IPS-11a (cell line): ENCODE data around the gene MARF1.
A peak's percentile ranks its signal among the peaks of the same experiment; 100 is the strongest.
"Not testable (repeated sequence)": the region's sequence is repeated elsewhere in the genome, so short reads cannot be mapped to it uniquely, and the experiment has no call there.

Experiments
- H3K4me3 ChIP-seq: one replicate; pipeline ENCODE4 v1.5.1; 2013; ENCODE audit warnings: low read depth, low read length, control low read depth

MARF1 gene

GRCh38 chr16:15643048-15643945, at the start of gene MARF1:
Gene MARF1, minus strand, starts transcription at chr16:15643154. Its CDS starts 3,921 bp downstream, at chr16:15639233.
- peak within 1 kb of the TSS; percentile 87 for H3K4me3 ChIP-seq

DNA sequence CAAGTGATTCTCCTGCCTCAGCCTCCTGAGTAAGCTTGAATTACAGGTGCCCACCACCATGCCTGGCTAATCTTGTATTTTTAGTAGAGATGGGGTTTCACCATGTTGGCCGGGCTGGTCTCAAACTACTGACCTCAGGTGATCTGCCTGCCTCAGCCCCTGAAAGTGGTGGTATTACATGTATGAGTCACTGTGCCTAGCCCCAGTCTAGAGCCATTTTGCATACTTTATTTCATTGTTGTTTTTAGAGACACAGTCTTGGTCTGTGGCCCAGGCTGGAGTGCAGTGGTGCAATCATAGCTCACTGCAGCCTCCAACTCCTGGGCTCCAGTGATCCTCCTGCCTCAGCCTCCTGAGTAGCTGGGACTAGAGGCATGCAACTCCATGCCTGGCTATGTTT, 49.6 kb upstream of the MARF1 start:
- H3K4me3 ChIP-seq: not testable (repeated sequence)

DNA sequence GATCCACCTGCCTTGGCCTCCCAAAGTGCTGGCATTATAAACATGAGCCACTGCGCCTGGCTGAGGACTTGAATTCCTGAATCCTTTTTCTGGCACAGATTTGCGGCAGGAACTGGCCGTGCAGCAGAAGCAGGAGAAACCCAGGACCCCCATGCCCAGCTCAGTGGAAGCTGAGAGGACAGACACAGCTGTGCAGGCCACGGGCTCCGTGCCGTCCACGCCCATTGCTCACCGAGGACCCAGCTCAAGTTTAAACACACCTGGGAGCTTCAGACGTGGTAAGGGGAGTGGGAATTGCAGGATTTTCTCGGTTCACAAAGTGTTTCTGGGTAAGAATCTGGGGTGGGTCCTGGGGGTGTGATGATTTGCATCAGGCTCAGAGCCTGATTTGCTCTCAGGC, 48.1 kb upstream of the MARF1 start:
- no peak overlapping the region for H3K4me3 ChIP-seq

- H3K4me3 ChIP-seq: no peak overlapping the region
Measured at GRCh38 chr16:15690296-15690695, 47.3 kb upstream of the MARF1 start.

DNA sequence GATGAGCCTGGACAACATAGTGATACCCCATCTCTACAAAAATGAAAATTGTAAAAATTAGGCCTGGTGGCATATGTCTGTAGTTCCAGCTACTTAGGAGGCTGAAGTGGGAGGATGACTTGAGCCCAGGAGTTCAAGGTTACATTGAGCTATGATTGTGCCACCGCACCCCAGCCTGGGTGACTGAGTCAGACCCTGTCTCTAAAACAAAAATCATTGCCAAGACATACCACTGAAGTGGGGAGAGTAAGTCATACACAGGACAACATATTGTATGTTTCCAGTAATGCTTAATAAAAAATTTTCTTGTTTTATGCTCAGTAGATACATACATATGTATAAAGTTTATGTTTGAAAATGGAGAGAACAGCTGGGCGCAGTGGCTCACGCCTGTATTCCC, 46.3 kb upstream of the MARF1 start:
- no peak overlapping the region for H3K4me3 ChIP-seq

DNA sequence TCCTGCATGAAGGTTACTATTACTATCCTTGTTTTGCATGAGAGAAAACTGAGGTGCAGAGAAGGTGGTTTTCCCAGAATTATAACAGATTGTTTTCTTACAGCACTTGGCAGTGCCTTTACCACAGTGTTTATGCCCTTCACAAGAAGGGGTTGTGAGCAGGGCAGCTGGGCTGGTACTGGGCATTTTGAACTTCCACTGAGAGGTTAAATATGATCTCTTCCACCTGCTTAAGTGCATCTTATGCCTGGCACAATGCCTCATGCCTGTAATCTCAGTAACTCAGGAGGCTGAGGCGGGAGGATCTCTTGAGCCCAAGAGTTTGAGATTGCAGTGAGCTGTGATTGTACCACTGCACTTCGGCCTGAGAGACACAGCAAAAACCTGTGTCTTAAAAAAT, 43.3 kb upstream of the MARF1 start:
- no peak overlapping the region for H3K4me3 ChIP-seq

DNA sequence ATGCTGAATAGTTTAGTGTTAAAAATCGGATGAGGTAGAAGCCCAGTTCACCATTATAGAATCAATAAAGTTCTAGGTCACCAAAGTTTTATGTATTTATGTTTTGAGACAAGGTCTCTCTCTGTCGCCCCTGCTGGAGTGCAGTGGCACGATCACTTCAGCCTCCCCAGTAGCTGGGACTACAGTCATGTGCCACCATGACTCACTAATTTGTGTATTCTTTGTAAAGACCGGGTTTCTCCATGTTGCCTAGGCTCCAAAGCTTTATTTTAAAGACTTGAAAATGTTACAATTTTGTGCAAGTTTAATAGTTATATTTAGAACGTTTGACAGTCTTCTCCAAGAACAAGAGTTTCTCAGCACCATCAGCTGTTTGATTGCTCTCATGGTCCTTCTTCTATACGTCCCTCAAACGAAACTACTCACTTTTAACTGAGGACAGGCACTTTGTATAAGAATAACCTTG, 39.2 kb upstream of the MARF1 start:
- H3K4me3 ChIP-seq: no peak overlapping the region

DNA sequence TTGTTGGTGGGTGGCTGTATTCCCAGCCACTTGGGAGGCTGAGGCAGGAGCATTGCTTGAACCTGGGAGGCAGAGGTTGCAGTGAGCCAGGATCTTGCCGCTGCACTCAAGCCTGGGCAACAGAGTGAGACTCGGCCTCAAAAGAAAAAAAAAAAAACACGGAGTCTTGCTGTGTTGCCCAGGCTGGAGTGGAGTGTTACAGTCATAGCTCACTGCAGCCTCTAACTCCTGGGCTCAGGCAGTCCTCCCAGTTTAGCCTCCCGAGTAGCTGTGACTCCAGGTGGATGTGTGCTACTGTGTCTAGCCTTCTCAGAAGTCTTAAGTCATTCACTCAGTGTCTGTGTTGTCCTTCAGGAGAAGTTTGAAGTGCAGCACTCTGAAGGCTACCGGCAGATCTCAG, 34.5 kb upstream of the MARF1 start:
- no peak overlapping the region for H3K4me3 ChIP-seq

DNA sequence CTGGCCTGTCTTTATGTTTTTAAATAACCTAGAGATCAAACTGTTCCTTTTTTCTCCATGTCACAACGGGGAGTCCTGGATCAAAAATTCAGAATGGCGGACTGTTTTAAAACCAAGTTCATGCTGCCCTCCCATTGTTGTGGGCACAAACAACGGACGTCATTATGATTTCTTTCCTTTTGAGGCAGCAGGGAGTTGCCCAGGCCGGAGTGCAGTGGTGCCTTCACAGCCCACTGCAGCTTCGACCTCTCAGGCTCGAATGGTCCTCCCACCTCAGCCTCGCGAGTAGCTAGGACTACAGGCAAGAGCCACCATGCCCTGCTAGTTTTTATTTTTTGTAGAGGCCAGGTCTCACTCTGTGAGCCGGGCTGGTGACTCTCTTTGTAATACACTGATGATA, 33.6 kb upstream of the MARF1 start:
- H3K4me3 ChIP-seq: no peak overlapping the region

DNA sequence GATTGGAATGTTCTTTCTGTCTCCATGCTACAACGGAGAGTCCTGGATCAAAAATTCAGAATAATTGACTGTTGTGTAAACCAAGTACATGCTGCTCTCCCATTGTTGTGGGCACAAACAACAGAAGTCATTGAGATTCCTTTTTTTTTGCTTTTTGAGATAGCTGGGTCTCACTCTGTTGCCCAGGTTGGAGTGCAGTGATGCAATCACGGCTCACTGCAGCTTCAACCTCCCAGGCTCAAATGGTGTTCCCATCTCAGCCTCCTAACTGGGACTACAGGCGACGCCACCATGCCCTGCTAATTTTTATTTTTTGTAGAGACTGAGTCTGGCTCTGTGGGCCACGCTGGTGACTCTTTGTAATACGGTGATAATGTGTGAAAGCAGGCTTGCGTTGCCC, 31.6 kb upstream of the MARF1 start:
- H3K4me3 ChIP-seq: no peak overlapping the region

DNA sequence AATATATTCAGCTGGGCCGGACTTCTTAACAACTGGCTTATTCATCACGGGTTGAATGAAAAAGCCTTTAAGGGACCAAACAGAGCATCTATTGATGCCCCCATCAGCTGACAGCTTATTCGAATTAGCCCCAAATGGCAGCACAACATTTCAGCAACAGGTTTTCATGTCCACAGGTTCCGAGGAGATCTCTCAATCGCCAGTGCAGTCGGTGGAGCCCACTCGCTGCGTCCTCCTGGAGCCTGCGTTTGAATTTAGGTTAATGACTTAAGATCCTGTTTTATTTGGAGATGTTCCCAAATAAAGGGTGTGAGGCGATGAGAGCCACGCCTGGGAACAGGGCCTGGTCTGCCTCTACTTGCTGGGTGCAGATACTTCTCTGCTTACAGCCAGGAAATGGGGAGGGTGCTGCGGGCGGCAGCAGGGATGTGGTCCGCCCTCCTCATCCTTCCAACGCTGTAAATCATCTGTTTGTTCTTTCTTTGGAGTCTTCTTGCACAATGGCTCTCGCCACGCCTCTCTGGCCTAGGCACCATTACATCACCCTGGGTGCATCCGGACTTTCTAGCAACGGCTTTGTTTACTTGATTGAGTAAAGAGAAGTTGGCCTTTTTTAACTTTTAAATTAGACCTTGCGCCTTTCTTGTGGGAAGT, 29.7 kb upstream of the MARF1 start:
- H3K4me3 ChIP-seq: no peak overlapping the region

DNA sequence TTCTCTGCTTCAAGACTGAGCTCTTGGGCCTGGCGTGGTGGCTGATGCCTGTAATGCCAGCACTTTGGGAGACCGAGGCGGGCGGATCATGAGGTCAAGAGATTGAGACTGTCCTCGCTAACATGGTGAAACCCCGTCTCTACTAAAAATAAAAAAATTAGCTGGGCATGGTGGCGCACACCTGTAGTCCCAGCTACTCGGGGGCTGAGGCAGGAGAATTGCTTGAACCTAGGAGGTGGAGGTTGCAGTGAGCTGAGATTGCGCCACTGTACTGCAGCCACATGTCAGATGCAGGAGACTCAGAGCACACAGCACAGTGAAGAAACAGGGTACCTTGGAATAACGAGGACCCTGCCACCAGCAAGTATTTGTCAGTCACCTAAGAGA, 29.2 kb upstream of the MARF1 start:
- H3K4me3 ChIP-seq: not testable (repeated sequence)

- H3K4me3 ChIP-seq: no peak overlapping the region
Measured at GRCh38 chr16:15671530-15672117, 28.7 kb upstream of the MARF1 start.

- no peak overlapping the region for H3K4me3 ChIP-seq
Measured at GRCh38 chr16:15667091-15667742, 24.3 kb upstream of the MARF1 start.

GRCh38 chr16:15665107-15665506, 22.2 kb upstream of the MARF1 start:
- H3K4me3 ChIP-seq: no peak overlapping the region

- no peak overlapping the region for H3K4me3 ChIP-seq
Measured at GRCh38 chr16:15660203-15660601, 17.2 kb upstream of the MARF1 start.

DNA sequence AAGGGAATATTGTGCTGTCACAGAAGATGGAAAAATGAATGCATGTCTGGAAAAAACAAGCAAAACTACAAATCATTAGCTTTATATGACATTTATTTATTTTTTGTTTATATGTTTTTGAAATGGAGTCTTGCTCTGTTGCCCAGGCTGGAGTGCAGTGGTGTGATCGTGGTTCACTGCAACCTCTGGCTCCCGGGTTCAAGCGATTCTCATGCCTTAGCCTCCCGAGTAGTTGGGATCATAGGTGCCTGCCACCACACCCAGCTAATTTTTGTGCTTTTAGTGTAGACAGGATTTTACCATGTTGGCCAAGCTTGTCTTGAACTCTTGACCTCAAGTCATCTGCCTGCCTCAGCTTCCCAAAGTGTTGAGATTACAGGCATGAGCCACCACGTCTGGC, 15.6 kb upstream of the MARF1 start:
- no peak overlapping the region for H3K4me3 ChIP-seq

DNA sequence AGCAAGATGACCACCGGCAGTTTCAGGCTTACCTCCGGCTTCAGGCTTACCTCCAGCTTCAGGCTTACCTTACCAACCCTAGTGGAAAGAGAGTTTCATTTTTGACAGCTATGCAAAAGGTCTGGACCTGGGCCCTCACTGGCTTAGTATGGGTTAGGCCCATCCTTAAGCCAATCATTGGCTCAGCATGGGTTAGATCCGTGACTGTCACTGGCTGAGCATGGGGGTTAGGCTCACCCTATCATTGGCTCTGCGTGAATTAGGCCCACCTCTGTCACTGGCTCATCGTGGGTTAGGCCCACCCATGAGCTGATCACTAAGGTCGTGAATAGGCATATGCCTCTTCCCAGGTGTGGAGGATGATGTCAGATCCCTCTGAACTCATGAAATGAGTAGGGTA, 15.2 kb upstream of the MARF1 start:
- no peak overlapping the region for H3K4me3 ChIP-seq

GRCh38 chr16:15655561-15655960, 12.6 kb upstream of the MARF1 start:
- not testable (repeated sequence) for H3K4me3 ChIP-seq

GRCh38 chr16:15654591-15654990, 11.6 kb upstream of the MARF1 start:
- H3K4me3 ChIP-seq: no peak overlapping the region

- H3K4me3 ChIP-seq: no peak overlapping the region
Measured at GRCh38 chr16:15653227-15653626, 10.3 kb upstream of the MARF1 start.
